Caco-2 (cell line): ENCODE measurements around the gene GPATCH8. TPM values are rescaled to one million over a fixed set of nuclear protein-coding genes. Genes with fewer than 3 reads are reported as not detected.
"Not testable (repeated sequence)": the region's sequence is repeated elsewhere in the genome, so short reads cannot be mapped to it uniquely, and the experiment has no call there.

Source experiments
- BruUV-seq: library from RNA; stranded (reverse); fragments of 400-500 nt; replicated peaks from 2 replicates; lab custom pipeline; 2021; lab: Mats Ljungman, UMichigan
- CTCF ChIA-PET: fragments of 300-600 bp; sonication (Branson Sonifier 250); formaldehyde crosslinking; loops from one replicate; lab custom pipeline; 2022; ENCODE audit warnings: antibody characterized with exemption; lab: Charles Lee
- POLR2A ChIA-PET: fragments of 300-600 bp; sonication (Branson Sonifier 250); formaldehyde crosslinking; loops from one replicate; lab custom pipeline; 2022; ENCODE audit warnings: antibody characterized with exemption; lab: Charles Lee
- DNase-seq, 2 experiments: peaks; one replicate each; pipeline versions ENCODE4 v3.0.0 to v3.0.0-alpha.2; 2020 to 2022
- H3K27me3 ChIP-seq: replicated peaks from 2 replicates; pipeline ENCODE4 v1.6.0; 2011; ENCODE audit warnings: low read length; ENCODE audit not compliant: control insufficient read depth, insufficient read depth
- H3K36me3 ChIP-seq: 2 replicates; pipeline ENCODE4 v1.5.1; 2011; ENCODE audit warnings: low read length; ENCODE audit not compliant: control insufficient read depth, insufficient read depth
- H3K4me1 ChIP-seq: fragments of 250-450 bp; sonication (Bioruptor Pico); 2 replicates; pipeline ENCODE4 v1.5.1; 2020; ENCODE audit warnings: mild to moderate bottlenecking
- H3K4me3 ChIP-seq: 2 replicates; pipeline ENCODE4 v1.5.1; 2011; ENCODE audit warnings: low read depth, mild to moderate bottlenecking, control low read depth, low read length
- H3K9me3 ChIP-seq: fragments of 250-450 bp; sonication (Bioruptor Pico); 2 replicates; pipeline ENCODE4 v1.5.1; 2020; ENCODE audit warnings: mild to moderate bottlenecking, moderate library complexity
- H3K27ac Mint-ChIP-seq: one replicate; pipeline ENCODE4 v1.8.0; 2022; ENCODE audit warnings: mixed read lengths; ENCODE audit not compliant: unreplicated experiment
- H3K27me3 Mint-ChIP-seq: one replicate; pipeline ENCODE4 v1.8.0; 2022; ENCODE audit warnings: mixed read lengths; ENCODE audit not compliant: insufficient read depth, unreplicated experiment
- H3K36me3 Mint-ChIP-seq: one replicate; pipeline ENCODE4 v1.8.0; 2022; ENCODE audit warnings: mild to moderate bottlenecking, mixed read lengths; ENCODE audit not compliant: insufficient read depth, unreplicated experiment
- H3K4me1 Mint-ChIP-seq: one replicate; pipeline ENCODE4 v1.8.0; 2022; ENCODE audit warnings: low read depth, mixed read lengths; ENCODE audit not compliant: unreplicated experiment
- H3K4me3 Mint-ChIP-seq: one replicate; pipeline ENCODE4 v1.8.0; 2022; ENCODE audit warnings: mild to moderate bottlenecking, moderate library complexity, mixed read lengths; ENCODE audit not compliant: unreplicated experiment
- H3K9me3 Mint-ChIP-seq: one replicate; pipeline ENCODE4 v1.8.0; 2022; ENCODE audit warnings: mixed read lengths; ENCODE audit not compliant: unreplicated experiment
- CTCF ChIP-seq, 2 experiments: fragments of 200-600 bp in 1 of 2; IDR thresholded peaks; 1 replicate in 1 of 2; 2 replicates in 1 of 2; pipeline versions ENCODE4 v1.5.1 to v1.8.0; 2011 to 2022; ENCODE audit warnings: antibody characterized with exemption in 1 of 2, control low read depth in 1 of 2, inconsistent platforms in 1 of 2, low read depth in 1 of 2, low read length in 1 of 2, mild to moderate bottlenecking in 1 of 2, moderate library complexity in 1 of 2; ENCODE audit not compliant: insufficient read depth in 1 of 2, severe bottlenecking in 1 of 2, unreplicated experiment in 1 of 2
- intact Hi-C: fragments of 100-400 bp; cut with micrococcal nuclease; formaldehyde crosslinking; loops from one replicate; pipeline ENCODE4 v1.10.0; 2022; ENCODE audit not compliant: unreplicated experiment
- total RNA-seq: library from RNA; stranded (reverse); gene quantifications from 2 replicates; pipeline ENCODE4 v1.2.3, GENCODE V29; 2022

The GPATCH8 gene
- total RNA-seq, 1 experiment from 2014 or later, result 53.4 TPM

DNA sequence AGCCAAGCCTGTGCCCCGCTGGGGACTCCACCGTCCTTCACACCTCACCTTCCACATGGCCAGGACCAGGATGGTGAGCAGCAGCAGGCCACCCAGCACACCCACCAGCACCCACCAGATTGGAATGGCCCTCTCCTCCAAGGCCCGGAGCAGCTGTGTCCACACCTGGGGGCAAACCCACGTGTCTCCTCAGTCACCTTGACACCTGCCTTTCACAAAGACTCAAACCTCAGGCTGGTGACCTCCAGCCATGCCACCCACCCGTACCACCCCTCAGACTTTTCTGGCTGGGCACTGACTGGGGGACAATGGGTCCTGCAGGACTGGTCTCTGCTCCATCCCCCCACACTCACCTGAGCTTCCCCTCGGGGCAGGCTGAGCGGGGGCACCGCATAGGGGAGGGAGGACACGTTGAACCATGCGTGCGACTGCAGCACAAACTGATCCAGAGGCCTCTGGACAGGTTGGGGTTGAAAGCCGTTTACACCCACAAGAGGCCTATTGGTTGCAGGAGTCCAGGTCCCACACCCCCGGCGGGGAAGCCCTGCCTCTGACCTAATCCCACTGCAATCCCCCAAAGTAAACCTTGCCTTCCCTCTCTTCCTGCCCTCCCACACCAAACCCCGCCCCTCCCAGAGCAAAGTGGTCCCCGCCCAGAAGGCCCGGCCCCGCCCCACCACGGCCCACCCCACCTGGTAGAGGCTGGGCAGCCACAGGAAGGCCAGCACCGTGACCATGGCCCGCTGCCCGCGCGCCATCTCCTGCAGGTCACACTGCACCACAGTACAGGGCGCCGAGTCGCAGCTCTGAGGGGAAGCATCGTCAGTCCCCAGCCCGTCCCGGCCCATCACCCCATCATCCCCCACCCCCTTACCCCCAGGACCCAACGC, 128.7 kb downstream of the GPATCH8 start:
- Mint-ChIP-seq H3K27me3 (peaks cover 4% of the 10 kb centered on the region), H3K36me3 (no peaks in the 10 kb centered on the region), H3K9me3 (no peaks in the 10 kb centered on the region), H3K27ac (no peak overlapping the region), H3K4me1 (no peaks in the 10 kb centered on the region), H3K4me3 (no peak overlapping the region)
- Histone ChIP-seq H3K4me3 (no peak overlapping the region), H3K27me3 (no peaks in the 10 kb centered on the region), H3K4me1 (no peaks in the 10 kb centered on the region), H3K9me3 (no peaks in the 10 kb centered on the region), H3K36me3 (no peaks in the 10 kb centered on the region)
- TF ChIP-seq CTCF (IDR thresholded peaks at IDR 0.05; ENCODE audit: insufficient read depth in 1 of 2, low read depth in 1 of 2, low read length in 1 of 2, severe bottlenecking in 1 of 2, unreplicated experiment in 1 of 2), result no peak
- ChIA-PET POLR2A (no interaction called here), CTCF (no interaction called here)
- intact Hi-C loops, result no loop called here
- no peak for DNase-seq
- BruUV-seq, result no TSS peak

- peaks cover 3% of the 10 kb centered on the region for H3K27me3 Mint-ChIP-seq
- no peak overlapping the region for H3K27ac Mint-ChIP-seq
- H3K4me1 Mint-ChIP-seq, result no peaks in the 10 kb centered on the region
- H3K4me3 Mint-ChIP-seq, result no peak overlapping the region
- no peaks in the 10 kb centered on the region for H3K36me3 Mint-ChIP-seq
- no peaks in the 10 kb centered on the region for H3K9me3 Mint-ChIP-seq
- no peak for TF ChIP-seq CTCF (IDR thresholded peaks at IDR 0.05; ENCODE audit: insufficient read depth in 1 of 2, low read depth in 1 of 2, low read length in 1 of 2, severe bottlenecking in 1 of 2, unreplicated experiment in 1 of 2)
- no peak for DNase-seq
- no peaks in the 10 kb centered on the region for H3K9me3 ChIP-seq
- no peaks in the 10 kb centered on the region for H3K4me1 ChIP-seq
- no peak overlapping the region for H3K4me3 ChIP-seq
- BruUV-seq, result no TSS peak
- intact Hi-C loops, result no loop called here
- POLR2A ChIA-PET, result interaction anchor here (0.5 kb wide), 1 partner anchor 361 kb away, joined by 4 read pairs; no protein-coding TSS in a partner anchor
- CTCF ChIA-PET, result interaction anchor here (1.0 to 1.6 kb wide), 2 partner anchors 9 to 13 kb away, joined by 4 to 5 read pairs; partner anchors contain the start of gene FAM171A2
- no peaks in the 10 kb centered on the region for H3K36me3 ChIP-seq
- H3K27me3 ChIP-seq, result no peaks in the 10 kb centered on the region
Observed at GRCh38 chr17:44372036-44372435, 131.2 kb downstream of the GPATCH8 start.

DNA sequence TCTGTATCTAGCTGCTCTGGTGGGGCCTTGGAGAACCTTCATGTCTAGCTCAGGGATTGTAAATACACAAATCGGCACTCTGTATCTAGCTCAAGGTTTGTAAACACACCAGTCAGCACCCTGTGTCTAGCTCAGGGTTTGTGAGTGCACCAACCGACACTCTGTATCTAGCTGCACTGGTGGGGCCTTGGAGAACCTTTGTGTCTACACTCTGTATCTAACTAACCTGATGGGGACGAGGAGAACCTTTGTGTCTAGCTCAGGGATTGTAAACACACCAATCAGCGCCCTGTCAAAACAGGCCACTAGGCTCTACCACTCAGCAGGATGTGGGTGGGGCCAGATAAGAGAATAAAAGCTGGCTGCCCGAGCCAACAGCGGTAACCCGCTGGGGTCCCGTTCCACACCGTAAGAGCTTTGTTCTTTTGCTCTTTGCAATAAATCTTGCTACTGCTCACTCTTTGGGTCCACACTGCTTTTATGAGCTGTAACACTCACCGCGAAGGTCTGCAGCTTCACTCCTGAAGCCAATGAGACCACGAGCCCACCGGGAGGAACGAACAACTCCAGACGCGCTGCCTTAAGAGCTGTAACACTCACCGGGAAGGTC, 133.7 kb downstream of the GPATCH8 start:
- H3K36me3 ChIP-seq, H3K4me1 ChIP-seq, POLR2A ChIA-PET, H3K4me3 Mint-ChIP-seq, BruUV-seq, H3K27ac Mint-ChIP-seq, H3K9me3 Mint-ChIP-seq, intact Hi-C loops, H3K4me3 ChIP-seq, H3K27me3 ChIP-seq, H3K36me3 Mint-ChIP-seq, H3K9me3 ChIP-seq, DNase-seq, H3K27me3 Mint-ChIP-seq, H3K4me1 Mint-ChIP-seq: not testable (repeated sequence)
- CTCF ChIA-PET, result interaction anchor here (0.6 to 1.5 kb wide), 3 partner anchors 16 to 246 kb away, joined by 3 to 7 read pairs (median 5); partner anchors contain the start of gene HDAC5

- DNase-seq, H3K4me1 ChIP-seq, H3K9me3 Mint-ChIP-seq, H3K36me3 ChIP-seq, H3K4me3 Mint-ChIP-seq, H3K9me3 ChIP-seq, POLR2A ChIA-PET, intact Hi-C loops, H3K27ac Mint-ChIP-seq, H3K27me3 ChIP-seq, BruUV-seq, H3K4me3 ChIP-seq, H3K27me3 Mint-ChIP-seq, H3K36me3 Mint-ChIP-seq, H3K4me1 Mint-ChIP-seq: not testable (repeated sequence)
- CTCF ChIA-PET, result interaction anchor here (0.6 to 1.5 kb wide), 2 partner anchors 17 to 245 kb away, joined by 3 to 7 read pairs; partner anchors contain the start of gene HDAC5
Observed at GRCh38 chr17:44368391-44369243, 134.6 kb downstream of the GPATCH8 start.
